Glutamatergic neuron (in vitro differentiated cells): ENCODE results near the gene SLC38A5. TPM values are rescaled to one million over a fixed set of nuclear protein-coding genes. Genes with fewer than 3 reads are reported as not detected.
"Not testable (repeated sequence)": the region's sequence is repeated elsewhere in the genome, so short reads cannot be mapped to it uniquely, and the experiment has no call there.

Source experiments
- DNase-seq: peaks from one replicate; pipeline ENCODE4 v3.0.0; 2022
- H3K27ac Mint-ChIP-seq: one replicate; pipeline ENCODE4 v1.8.0; 2020; ENCODE audit warnings: mild to moderate bottlenecking, mixed read lengths, inconsistent platforms; ENCODE audit not compliant: unreplicated experiment
- H3K27me3 Mint-ChIP-seq: one replicate; pipeline ENCODE4 v1.8.0; 2020; ENCODE audit warnings: mild to moderate bottlenecking, moderate library complexity, mixed read lengths, inconsistent platforms; ENCODE audit not compliant: unreplicated experiment
- H3K36me3 Mint-ChIP-seq: one replicate; pipeline ENCODE4 v1.8.0; 2020; ENCODE audit warnings: mild to moderate bottlenecking, mixed read lengths, inconsistent platforms; ENCODE audit not compliant: unreplicated experiment
- H3K4me1 Mint-ChIP-seq: one replicate; pipeline ENCODE4 v1.8.0; 2020; ENCODE audit warnings: mild to moderate bottlenecking, low read depth, mixed read lengths, inconsistent platforms; ENCODE audit not compliant: unreplicated experiment
- H3K4me3 Mint-ChIP-seq: one replicate; pipeline ENCODE4 v1.8.0; 2020; ENCODE audit warnings: mild to moderate bottlenecking, mixed read lengths, inconsistent platforms; ENCODE audit not compliant: unreplicated experiment
- H3K9me3 Mint-ChIP-seq: one replicate; pipeline ENCODE4 v1.8.0; 2020; ENCODE audit warnings: mild to moderate bottlenecking, moderate library complexity, mixed read lengths, inconsistent platforms; ENCODE audit not compliant: unreplicated experiment
- CTCF ChIP-seq: fragments of 200-600 bp; sonication (generic); IDR thresholded peaks from one replicate; pipeline ENCODE4 v1.5.0; 2021; ENCODE audit not compliant: partially characterized antibody, unreplicated experiment
- long read RNA-seq: library from polyadenylated mRNA; unstranded; transcript quantifications from one replicate; pipeline ENCODE4 v2.0.0, GENCODE V29; 2020; ENCODE audit not compliant: unreplicated experiment
- total RNA-seq: library from RNA; stranded (reverse); fragmentation: NEBNext Ultra II Directional; extraction: Animal tissue kit (Norgen Biotek cat#: 25700); gene quantifications from one replicate; pipeline ENCODE4 v1.2.1, GENCODE V29; 2021; ENCODE audit not compliant: unreplicated experiment

Gene SLC38A5
- total RNA-seq, result 136 TPM
- long read RNA-seq, transcript SLC38A5-210 (16 exons, 2,659 nt), result major isoform, 21 of 69 reads
- long read RNA-seq, partial matches to known transcripts, result 6 of 69 reads
- long read RNA-seq, other reads (novel, unspliced or antisense), result 38 of 69 reads

- no peaks in the 10 kb centered on the region for H3K36me3 Mint-ChIP-seq
- TF ChIP-seq CTCF, result no peak
- H3K27ac Mint-ChIP-seq, result peak within 1 kb of the TSS; percentile 98
- peak within 1 kb of the TSS; percentile 98 for H3K4me3 Mint-ChIP-seq
- H3K9me3 Mint-ChIP-seq, result peaks cover 22% of the 10 kb centered on the region
- no peak for DNase-seq
- H3K27me3 Mint-ChIP-seq, result peaks cover 18% of the 10 kb centered on the region
- peaks cover 37% of the 10 kb centered on the region for H3K4me1 Mint-ChIP-seq
Observed at GRCh38 chrX:48470110-48470832, at the start of gene SLC38A5. Gene SLC38A5, minus strand, starts transcription at chrX:48470260. Its CDS starts 2,336 bp downstream, at chrX:48467924.

- peaks cover 11% of the 10 kb centered on the region for H3K4me1 Mint-ChIP-seq
- not testable (repeated sequence) for H3K9me3 Mint-ChIP-seq, DNase-seq, H3K4me3 Mint-ChIP-seq, H3K27me3 Mint-ChIP-seq, H3K36me3 Mint-ChIP-seq, H3K27ac Mint-ChIP-seq
Observed at GRCh38 chrX:48519481-48519880, 49.4 kb upstream of the SLC38A5 start.

- peaks cover 5% of the 10 kb centered on the region for H3K36me3 Mint-ChIP-seq
- peaks cover 5% of the 10 kb centered on the region for H3K27me3 Mint-ChIP-seq
- DNase-seq, result no peak
- no peak for TF ChIP-seq CTCF
- H3K4me1 Mint-ChIP-seq, result peaks cover 7% of the 10 kb centered on the region
- H3K4me3 Mint-ChIP-seq, result no peak overlapping the region
- no peak overlapping the region for H3K27ac Mint-ChIP-seq
- peaks cover 3% of the 10 kb centered on the region for H3K9me3 Mint-ChIP-seq
Observed at GRCh38 chrX:48516987-48517386, 46.9 kb upstream of the SLC38A5 start.

- TF ChIP-seq CTCF, result no peak
- Mint-ChIP-seq H3K27ac (no peak overlapping the region), H3K36me3 (peaks cover 5% of the 10 kb centered on the region), H3K4me3 (no peak overlapping the region), H3K4me1 (peaks cover 7% of the 10 kb centered on the region), H3K27me3 (peaks cover 5% of the 10 kb centered on the region), H3K9me3 (peaks cover 3% of the 10 kb centered on the region)
- DNase-seq, result no peak
Observed at GRCh38 chrX:48516285-48516684, 46.2 kb upstream of the SLC38A5 start.

GRCh38 chrX:48515842-48516241, 45.8 kb upstream of the SLC38A5 start:
- Mint-ChIP-seq H3K4me3 (no peak overlapping the region), H3K27ac (no peak overlapping the region), H3K9me3 (peaks cover 2% of the 10 kb centered on the region), H3K36me3 (peaks cover 5% of the 10 kb centered on the region), H3K4me1 (peaks cover 2% of the 10 kb centered on the region), H3K27me3 (peaks cover 5% of the 10 kb centered on the region)
- no peak for DNase-seq
- no peak for TF ChIP-seq CTCF
